Fibroblast of lung (primary cell): Measurements from ENCODE around the gene PIK3AP1.
"Not testable (repeated sequence)": the region's sequence is repeated elsewhere in the genome, so short reads cannot be mapped to it uniquely, and the experiment has no call there.

Experiments
- EZH2 ChIP-seq: IDR thresholded peaks from 2 replicates; pipeline ENCODE4 v1.5.1; 2012; ENCODE audit warnings: low read length, control low read depth, mild to moderate bottlenecking; ENCODE audit errors: missing control alignments
- TF ChIP-seq, protein P1 (sequence below), 2 donors: IDR thresholded peaks in 1 of 2; conservative IDR thresholded peaks in 1 of 2; 1 replicate in 1 of 2; 2 replicates in 1 of 2; pipeline ENCODE4 v1.5.1; 2011 to 2012; ENCODE audit warnings: low read length in 2 of 2, control low read depth in 1 of 2, inconsistent platforms in 1 of 2, low read depth in 1 of 2, mild to moderate bottlenecking in 1 of 2

DNA sequence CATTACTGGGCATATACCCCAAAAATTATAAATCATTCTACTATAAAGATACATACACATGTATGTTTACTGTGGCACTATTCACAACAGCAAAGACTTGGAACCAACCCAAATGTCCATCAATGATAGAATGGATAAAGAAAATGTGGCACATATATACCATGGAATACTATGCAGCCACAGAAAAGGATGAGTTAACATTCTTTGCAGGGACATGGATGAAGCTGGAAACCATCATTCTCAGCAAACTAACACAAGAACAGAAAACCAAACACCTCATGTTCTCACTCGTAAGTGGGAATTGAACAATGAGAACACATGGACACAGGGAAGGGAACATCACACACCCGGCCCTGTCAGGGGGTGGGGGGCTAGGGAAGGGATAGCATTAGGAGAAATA lies 145.8 kb downstream of the PIK3AP1 start:
- not testable (repeated sequence) for TF ChIP-seq EZH2
- TF ChIP-seq, protein P1, sequence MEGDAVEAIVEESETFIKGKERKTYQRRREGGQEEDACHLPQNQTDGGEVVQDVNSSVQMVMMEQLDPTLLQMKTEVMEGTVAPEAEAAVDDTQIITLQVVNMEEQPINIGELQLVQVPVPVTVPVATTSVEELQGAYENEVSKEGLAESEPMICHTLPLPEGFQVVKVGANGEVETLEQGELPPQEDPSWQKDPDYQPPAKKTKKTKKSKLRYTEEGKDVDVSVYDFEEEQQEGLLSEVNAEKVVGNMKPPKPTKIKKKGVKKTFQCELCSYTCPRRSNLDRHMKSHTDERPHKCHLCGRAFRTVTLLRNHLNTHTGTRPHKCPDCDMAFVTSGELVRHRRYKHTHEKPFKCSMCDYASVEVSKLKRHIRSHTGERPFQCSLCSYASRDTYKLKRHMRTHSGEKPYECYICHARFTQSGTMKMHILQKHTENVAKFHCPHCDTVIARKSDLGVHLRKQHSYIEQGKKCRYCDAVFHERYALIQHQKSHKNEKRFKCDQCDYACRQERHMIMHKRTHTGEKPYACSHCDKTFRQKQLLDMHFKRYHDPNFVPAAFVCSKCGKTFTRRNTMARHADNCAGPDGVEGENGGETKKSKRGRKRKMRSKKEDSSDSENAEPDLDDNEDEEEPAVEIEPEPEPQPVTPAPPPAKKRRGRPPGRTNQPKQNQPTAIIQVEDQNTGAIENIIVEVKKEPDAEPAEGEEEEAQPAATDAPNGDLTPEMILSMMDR (conservative IDR thresholded peaks at IDR 0.05 in 1 of 2, IDR thresholded peaks at IDR 0.05 in 1 of 2; ENCODE audit: low read depth in 1 of 2, low read length in 2 of 2) = not testable (repeated sequence)
